Activated CD4-positive, CD25-positive, alpha-beta regulatory T cell treated with anti-CD3 and anti-CD28 coated beads, Interleukin-2, amount 50 U/mL, for 24 hours (primary cell): ENCODE measurements around the gene PTRHD1.

Experiments used
- ATAC-seq, 2 donors: fragments of 150-1000 bp; cut with Tn5 transposase; one replicate each; pipeline ENCODE4 v1.10.0; 2021; ENCODE audit warnings: mild to moderate bottlenecking in 1 of 2, moderate library complexity in 1 of 2

Gene PTRHD1

GRCh38 chr2:24828238-24828996 is 35.2 kb upstream of the PTRHD1 start:
- no peak for ATAC-seq

- peak; percentile 82 to 87 for ATAC-seq
Observed at GRCh38 chr2:24827321-24828237, 34.4 kb upstream of the PTRHD1 start.

- peak; percentile 10 to 26 for ATAC-seq
Observed at GRCh38 chr2:24826773-24827145, 33.6 kb upstream of the PTRHD1 start.

DNA sequence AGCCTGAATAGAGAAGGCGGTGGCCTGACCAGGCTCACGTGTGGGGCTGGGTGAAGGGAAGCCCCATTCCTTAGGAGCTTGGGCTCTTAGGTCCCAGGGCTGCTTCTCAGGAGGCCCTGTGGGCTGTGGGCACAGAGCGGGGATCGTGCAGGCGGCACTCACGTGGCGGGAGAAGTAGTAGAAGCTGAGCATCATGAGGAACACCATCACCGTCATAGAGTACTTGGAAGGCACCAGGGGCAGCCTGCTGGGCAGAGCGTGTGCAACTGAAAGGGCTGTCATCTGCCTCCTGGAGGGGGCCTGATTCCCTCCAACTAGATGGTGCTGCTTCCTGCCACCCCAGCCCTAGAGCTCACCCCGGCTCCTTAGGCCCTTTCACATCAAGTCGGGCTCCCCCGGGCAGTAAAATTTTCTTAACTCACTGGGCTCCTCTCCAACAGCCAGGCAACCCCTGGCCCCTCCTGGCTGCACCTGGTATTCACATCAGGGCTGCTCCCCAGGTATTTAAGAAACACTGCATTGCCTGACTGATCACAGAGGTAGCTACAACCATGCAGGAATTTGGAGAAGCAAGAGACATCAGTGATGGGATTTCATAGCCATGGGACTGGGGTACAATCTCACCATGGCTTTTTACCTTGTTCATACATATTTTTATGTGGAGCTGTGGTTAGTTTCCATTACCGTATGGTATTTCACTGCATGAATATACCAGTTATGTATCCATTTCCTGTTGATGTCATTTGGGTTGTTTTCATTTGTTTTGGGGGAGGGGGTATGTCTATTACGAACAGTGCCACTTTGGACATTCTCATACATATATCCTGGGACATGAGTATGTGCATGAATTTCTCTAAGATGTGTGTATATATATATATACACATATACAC is 32.9 kb upstream of the PTRHD1 start:
- ATAC-seq, result peak; percentile 27 to 55

DNA sequence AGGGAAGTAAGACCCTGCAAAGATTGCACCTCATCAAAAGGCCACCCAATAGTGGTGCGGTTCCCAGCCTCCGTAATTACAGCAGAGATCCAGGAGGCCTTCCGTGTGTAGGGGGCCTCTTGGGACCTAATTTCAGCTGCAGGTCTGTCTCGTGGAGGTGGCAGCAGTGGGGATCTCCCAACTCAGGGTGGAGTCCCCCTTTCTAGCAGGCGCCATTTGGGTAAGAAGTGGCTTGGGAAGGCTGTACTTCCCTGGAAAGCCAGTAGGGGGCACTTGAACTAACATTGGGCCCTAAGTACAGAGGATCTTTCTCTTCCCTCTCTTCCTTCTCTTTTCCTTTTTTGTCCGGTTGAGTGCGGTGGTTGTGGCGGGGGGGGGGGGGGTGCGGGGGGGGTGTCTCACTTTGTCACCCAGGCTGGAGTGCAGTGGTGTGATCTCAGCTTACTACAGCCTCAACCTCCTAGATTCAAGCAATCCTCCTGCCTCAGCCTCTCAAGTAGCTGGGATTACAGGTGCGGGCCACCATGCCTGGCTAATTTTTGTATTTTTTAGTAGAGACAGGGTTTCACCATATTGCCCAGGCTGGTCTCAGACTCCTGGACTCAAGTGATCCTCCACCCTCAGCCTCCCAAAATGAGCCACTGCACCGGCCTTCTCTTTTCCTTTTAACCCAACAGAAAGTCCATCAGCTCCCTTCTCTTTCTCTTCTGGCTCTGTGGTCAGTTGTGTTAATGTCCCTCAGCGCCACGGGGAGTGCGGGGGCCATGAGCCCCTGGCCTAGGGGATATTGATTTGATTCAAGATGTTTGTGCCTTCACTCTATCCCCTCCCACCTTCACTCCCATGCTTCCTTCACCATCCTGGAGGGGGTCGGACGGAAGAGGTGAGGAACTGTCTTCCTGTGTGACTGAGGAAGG is 32.0 kb upstream of the PTRHD1 start:
- no peak for ATAC-seq

GRCh38 chr2:24824071-24824588 is 30.9 kb upstream of the PTRHD1 start:
- no peak for ATAC-seq

- ATAC-seq, result no peak
Observed at GRCh38 chr2:24822049-24822706, 29.0 kb upstream of the PTRHD1 start.

DNA sequence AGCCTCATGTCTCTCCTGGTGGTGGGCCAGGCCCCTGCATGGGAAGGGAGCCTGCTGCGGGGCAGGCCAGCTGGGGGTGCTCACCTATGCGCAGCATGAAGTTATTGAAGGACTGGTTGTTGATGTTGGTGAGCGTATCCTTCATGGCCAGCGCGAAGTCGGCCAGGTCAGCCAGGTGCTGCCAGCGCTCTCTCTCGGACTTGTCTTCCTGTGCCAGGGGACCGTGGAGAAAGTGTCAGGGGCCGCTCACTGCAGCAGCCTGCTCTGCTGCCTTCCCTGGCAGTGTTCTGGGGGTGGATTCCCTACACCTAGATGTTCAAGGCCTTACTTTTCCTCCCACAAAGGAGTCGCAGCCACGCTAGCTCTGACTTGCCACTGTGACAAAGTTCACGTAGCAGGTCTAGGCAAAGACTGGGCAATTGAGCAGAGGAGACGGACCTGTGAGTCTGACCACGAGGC is 28.3 kb upstream of the PTRHD1 start:
- no peak for ATAC-seq

DNA sequence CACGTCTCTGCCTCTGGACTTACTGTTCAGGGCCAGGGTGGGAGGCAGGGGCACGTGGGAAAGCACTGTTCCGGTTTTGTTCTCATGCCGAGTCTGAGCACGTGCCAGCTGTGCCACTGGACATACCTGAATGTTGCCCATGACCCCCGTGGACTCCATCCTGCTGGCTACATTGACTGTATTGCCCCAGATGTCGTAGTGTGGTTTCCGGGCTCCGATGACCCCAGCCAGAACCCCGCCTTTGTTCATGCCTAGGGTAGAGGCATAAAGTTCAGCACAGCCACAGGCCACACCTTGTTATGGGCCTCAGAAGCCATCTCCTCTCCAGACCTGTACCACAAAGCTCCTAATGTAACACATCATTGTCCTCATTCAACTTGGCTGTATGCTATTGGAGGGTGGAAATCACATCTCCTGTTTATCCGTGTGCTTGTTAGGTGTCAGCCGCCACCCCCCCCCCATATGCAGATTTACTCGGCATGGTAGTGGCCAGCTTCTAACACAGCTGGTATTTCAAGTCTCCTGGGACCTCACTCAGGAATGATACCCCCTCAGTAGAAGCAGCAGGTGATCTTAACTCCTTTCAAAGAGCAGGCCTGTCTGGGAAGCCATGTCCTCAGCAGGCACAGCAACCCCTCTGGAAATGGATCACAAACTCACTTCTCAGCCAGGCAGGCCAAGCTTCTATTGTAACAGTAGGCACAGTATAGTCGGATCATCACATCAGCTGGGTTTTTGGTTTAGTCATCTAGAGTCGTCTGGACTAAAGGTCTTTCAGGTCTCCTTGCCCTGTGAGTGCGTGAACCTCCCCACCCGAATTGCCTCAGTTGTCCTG is 27.6 kb upstream of the PTRHD1 start:
- no peak for ATAC-seq

- ATAC-seq, result no peak
Observed at GRCh38 chr2:24820175-24820513, 27.0 kb upstream of the PTRHD1 start.

DNA sequence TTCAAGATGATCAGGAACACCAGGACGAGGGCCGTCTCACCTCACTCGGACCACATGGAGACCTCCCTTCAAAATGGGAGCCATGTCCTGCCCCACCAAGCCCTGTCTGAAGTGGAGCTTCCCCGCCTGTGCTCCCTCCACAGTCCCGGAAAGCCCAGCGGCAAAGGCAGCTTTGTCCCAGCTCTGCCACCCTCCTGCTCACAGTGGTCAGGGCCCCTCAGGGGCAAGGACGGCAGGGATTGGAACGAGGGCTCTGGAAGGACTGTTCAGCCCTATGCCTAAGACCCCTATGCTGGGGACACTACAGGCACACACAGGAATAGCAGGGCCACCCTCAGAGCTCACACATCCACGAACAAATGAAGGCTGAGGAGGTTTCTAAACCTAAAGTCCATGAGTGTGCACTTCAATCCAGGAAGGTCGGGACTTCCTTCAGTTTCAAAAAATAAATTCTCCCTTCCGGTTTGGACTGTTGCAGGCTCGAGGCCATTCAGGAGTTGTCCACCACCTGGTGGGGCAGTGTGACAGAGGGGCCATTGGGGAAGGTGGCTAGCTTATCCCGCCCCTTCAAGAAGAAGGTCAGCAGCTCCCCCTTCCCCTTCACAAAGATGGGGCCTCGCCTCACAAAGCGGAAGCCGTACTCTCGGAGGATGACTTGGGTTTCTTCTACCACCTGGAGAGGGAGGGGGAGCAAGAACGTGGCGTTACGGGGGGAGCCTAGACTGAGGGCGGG is 26.4 kb upstream of the PTRHD1 start:
- ATAC-seq, result no peak

- peak; percentile 70 to 77 for ATAC-seq
Observed at GRCh38 chr2:24818721-24819167, 25.6 kb upstream of the PTRHD1 start.

DNA sequence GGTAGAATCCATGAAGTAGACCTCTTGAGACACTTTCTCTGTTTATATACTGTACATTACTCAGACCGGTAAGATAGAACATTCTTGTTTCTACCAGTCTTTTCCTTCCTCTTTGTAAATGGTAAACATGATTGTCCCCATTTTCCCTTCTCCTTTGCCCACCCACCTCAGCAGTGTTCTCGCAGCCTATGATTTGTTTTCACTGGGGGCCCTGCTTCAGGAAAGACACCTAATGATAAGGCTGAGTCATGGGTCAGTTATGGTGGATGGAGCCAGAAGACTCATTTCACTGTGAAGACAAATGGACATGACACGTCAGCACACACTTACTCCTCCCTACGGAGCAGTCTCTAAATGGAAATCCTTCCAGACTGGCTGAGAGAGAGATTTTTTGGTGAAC is 23.7 kb upstream of the PTRHD1 start:
- no peak for ATAC-seq

DNA sequence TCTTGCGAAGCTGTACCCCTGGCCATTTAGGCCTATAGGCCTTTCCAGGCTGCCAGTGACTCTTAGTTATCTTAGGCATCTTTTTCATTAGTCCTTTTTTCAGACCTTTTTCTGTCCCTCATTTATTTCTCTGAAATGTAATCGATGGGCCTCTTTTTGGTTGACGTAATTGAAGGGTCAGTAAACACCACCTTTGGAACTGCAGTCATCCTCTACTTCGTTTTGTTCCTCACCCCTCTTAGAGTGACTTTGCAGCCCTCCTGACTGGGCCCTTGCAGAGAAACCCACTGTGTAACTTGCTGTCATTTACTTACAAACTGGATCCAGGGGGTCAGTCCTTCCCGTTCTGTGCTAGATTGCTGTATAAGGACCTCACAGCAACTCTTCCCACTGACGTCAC is 23.2 kb upstream of the PTRHD1 start:
- no peak for ATAC-seq

DNA sequence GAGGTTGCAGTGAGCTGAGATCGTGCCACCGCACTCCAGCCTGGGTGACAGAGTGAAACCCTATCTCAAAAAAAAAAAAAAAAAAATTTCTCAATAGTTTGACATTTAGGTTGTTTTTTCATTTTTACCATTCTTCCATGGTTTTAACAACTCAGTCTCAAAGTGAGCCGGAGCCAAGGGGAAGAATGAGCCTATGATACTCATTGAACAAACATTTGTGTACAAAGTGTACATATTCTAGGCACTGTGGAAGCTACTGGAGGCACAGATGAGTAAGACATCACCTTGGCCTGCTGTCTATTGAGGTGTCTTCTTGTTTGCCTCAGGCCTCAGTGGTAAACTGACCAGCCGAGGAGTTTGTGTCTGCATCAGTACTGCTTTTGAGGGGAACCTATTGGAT is 22.0 kb upstream of the PTRHD1 start:
- no peak for ATAC-seq

GRCh38 chr2:24814516-24814915 is 21.3 kb upstream of the PTRHD1 start:
- ATAC-seq, result no peak

- ATAC-seq, result no peak
Observed at GRCh38 chr2:24813691-24814137, 20.5 kb upstream of the PTRHD1 start.

DNA sequence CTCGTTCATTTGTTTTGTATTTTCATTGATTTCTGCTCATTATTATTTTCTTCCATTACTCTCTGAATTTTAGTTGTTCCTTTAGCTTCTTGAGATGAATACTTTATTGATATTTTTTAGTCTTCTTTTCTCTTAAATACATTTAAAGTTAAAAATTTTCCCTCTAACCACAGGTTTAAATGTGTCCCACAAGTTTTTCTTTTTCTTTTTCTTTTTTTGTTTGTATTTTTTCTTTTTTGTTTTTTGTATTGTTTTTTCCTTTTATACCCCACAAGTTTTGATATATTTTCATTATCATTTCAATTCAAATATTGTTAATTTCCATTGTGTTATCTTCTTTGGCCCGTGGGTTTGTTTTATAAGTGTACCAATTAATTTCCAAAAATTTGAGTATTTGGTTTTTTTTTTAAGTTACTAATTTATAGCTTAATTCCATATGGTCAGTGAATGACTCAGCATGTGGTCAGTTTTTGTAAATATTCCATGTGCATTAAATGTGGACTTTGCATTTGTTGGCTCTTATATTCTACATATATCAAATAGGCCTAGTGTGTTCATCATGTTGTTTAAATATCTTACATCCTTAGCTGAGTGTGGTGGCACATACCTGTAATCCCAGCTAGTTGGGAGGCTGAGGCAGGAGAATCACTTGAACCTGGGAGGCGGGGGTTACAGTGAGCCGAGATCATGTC is 16.3 kb upstream of the PTRHD1 start:
- ATAC-seq, result no peak

- no peak for ATAC-seq
Observed at GRCh38 chr2:24806661-24807036, 13.5 kb upstream of the PTRHD1 start.
